Karpas-422 (cell line): ENCODE measurements around the gene LGALS13. TPM values are rescaled to one million over a fixed set of nuclear protein-coding genes. Genes with fewer than 3 reads are reported as not detected.
A peak's percentile ranks its signal among the peaks of the same experiment; 100 is the strongest.

Experiments
- DNase-seq: peaks from one replicate; pipeline ENCODE4 v3.0.0-alpha.2; 2015
- H2AFZ ChIP-seq: fragments of 200-600 bp; sonication (generic); 2 replicates; pipeline ENCODE4 v1.6.1; 2014; ENCODE audit warnings: antibody characterized with exemption, low read length, mixed read lengths
- H3K27ac ChIP-seq: fragments of 200-600 bp; sonication (generic); 2 replicates; pipeline ENCODE4 v1.5.1; 2014; ENCODE audit warnings: mild to moderate bottlenecking, low read length, moderate library complexity
- H3K27me3 ChIP-seq: fragments of 200-600 bp; sonication (generic); 2 replicates; pipeline ENCODE4 v1.6.1; 2014; ENCODE audit warnings: low read length, mixed read lengths
- H3K36me3 ChIP-seq: fragments of 200-600 bp; sonication (generic); 2 replicates; pipeline ENCODE4 v1.6.1; 2014; ENCODE audit warnings: low read length, mixed read lengths; ENCODE audit not compliant: insufficient read depth
- H3K4me1 ChIP-seq: fragments of 200-600 bp; sonication (generic); 2 replicates; pipeline ENCODE4 v1.6.1; 2014; ENCODE audit warnings: mild to moderate bottlenecking, low read length, mixed read lengths
- H3K4me2 ChIP-seq: fragments of 200-600 bp; sonication (generic); 2 replicates; pipeline ENCODE4 v1.6.1; 2014; ENCODE audit warnings: low read length, low read depth, mild to moderate bottlenecking; ENCODE audit not compliant: poor library complexity, severe bottlenecking
- H3K4me3 ChIP-seq: fragments of 200-600 bp; sonication (generic); 2 replicates; pipeline ENCODE4 v1.5.1; 2014; ENCODE audit warnings: mild to moderate bottlenecking, antibody characterized with exemption, low read length, mixed read lengths
- H3K79me2 ChIP-seq: fragments of 200-600 bp; sonication (generic); 2 replicates; pipeline ENCODE4 v1.6.1; 2014; ENCODE audit warnings: mild to moderate bottlenecking, low read length, mixed read lengths
- H3K9ac ChIP-seq: fragments of 200-600 bp; sonication (generic); 2 replicates; pipeline ENCODE4 v1.6.0; 2014; ENCODE audit warnings: low read length
- H3K9me2 ChIP-seq: fragments of 200-600 bp; sonication (generic), shearing (Covaris generic); replicated peaks from 2 replicates; pipeline ENCODE4 v1.6.0; 2014; ENCODE audit warnings: mild to moderate bottlenecking, low read length, moderate library complexity; ENCODE audit not compliant: insufficient read depth
- H3K9me3 ChIP-seq: fragments of 300-700, 200-600 bp; sonication (generic); 2 replicates; pipeline ENCODE4 v1.6.1; 2014; ENCODE audit warnings: low read length, mixed read lengths
- H4K20me1 ChIP-seq: fragments of 200-600 bp; sonication (generic); 2 replicates; pipeline ENCODE4 v1.6.1; 2014; ENCODE audit warnings: mild to moderate bottlenecking, antibody characterized with exemption, low read length, low read depth; ENCODE audit not compliant: insufficient read depth
- total RNA-seq: library from RNA; depleted of rRNA; stranded (reverse); fragments of >200 nt; shearing (Covaris generic); gene quantifications from 2 replicates; pipeline ENCODE4 v1.2.3, GENCODE V29; 2014; ENCODE audit warnings: low replicate concordance

LGALS13 gene
- total RNA-seq, 1 experiment from 2014 or later, result not detected

DNA sequence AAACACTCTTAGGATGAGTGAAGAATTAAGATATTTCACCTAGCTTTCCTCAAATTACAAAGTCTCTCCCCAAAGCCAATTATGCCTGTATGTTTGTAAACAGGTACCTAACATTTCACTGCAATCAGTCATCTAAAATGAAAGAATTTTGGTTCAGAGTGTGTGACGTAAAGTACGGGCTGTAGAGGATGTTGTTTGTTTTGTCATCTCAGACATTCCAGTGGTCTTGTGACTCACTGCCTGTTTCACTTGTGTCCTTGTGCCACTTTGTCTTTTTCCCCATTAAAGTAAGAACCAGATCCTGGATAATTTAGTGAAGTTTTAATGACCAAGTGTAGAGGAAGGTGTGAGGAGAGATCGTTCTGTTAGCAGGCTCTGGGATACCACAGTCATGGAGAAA, 33.7 kb upstream of the LGALS13 start:
- H2AFZ ChIP-seq, result no peak overlapping the region
- H3K4me3 ChIP-seq, result no peak overlapping the region

GRCh38 chr19:39582442-39582841, 19.9 kb upstream of the LGALS13 start:
- Histone ChIP-seq H3K9me2 (no peaks in the 10 kb centered on the region), H3K27ac (peak overlapping the region; percentile 80; the same call in 1 of the 2 replicates), H3K36me3 (no peaks in the 10 kb centered on the region; the same call in 1 of the 2 replicates), H4K20me1 (no peaks in the 10 kb centered on the region), H3K4me3 (peak overlapping the region; percentile 40), H3K79me2 (no peaks in the 10 kb centered on the region), H2AFZ (no peak overlapping the region), H3K27me3 (peaks cover 3% of the 10 kb centered on the region; the same call in 1 of the 2 replicates), H3K4me2 (peak overlapping the region; percentile 84), H3K9me3 (peaks cover 4% of the 10 kb centered on the region), H3K9ac (0 out of 2 replicates have a peak overlapping the region, but pooled peaks have one; percentile 51), H3K4me1 (peaks cover 56% of the 10 kb centered on the region)
- DNase-seq, result no peak

More for the DNA sequence above, 33.7 kb upstream of the LGALS13 start:
- Histone ChIP-seq H3K79me2 (no peaks in the 10 kb centered on the region), H3K9me3 (no peaks in the 10 kb centered on the region), H3K9ac (no peak overlapping the region), H3K9me2 (no peaks in the 10 kb centered on the region), H3K4me1 (no peaks in the 10 kb centered on the region), H3K27me3 (no peaks in the 10 kb centered on the region; the same call in 1 of the 2 replicates), H3K27ac (no peak overlapping the region), H3K4me2 (no peak overlapping the region), H3K36me3 (no peaks in the 10 kb centered on the region), H4K20me1 (no peaks in the 10 kb centered on the region)
- DNase-seq, result no peak

- H3K9me2 ChIP-seq, result no peaks in the 10 kb centered on the region
- H3K4me1 ChIP-seq, result peaks cover 62% of the 10 kb centered on the region
- DNase-seq, result peak; percentile 72
- peak overlapping the region; percentile 51 for H3K9ac ChIP-seq
- no peaks in the 10 kb centered on the region; the same call in 1 of the 2 replicates for H3K36me3 ChIP-seq
- H3K9me3 ChIP-seq, result peaks cover 4% of the 10 kb centered on the region
- no peaks in the 10 kb centered on the region for H3K79me2 ChIP-seq
- peak overlapping the region; percentile 40 for H3K4me3 ChIP-seq
- peaks cover 3% of the 10 kb centered on the region; the same call in 1 of the 2 replicates for H3K27me3 ChIP-seq
- peak overlapping the region; percentile 80 for H3K27ac ChIP-seq
- peak overlapping the region; percentile 84 for H3K4me2 ChIP-seq
- H4K20me1 ChIP-seq, result no peaks in the 10 kb centered on the region
- H2AFZ ChIP-seq, result peak overlapping the region; percentile 31; the same call in 1 of the 2 replicates
These were observed 19.3 kb upstream of the LGALS13 start for GRCh38 chr19:39582891-39583625.

- Histone ChIP-seq H2AFZ (no peak overlapping the region), H3K4me2 (peak overlapping the region; percentile 38), H3K36me3 (peaks cover 5% of the 10 kb centered on the region; the same call in 1 of the 2 replicates), H4K20me1 (no peaks in the 10 kb centered on the region), H3K27ac (no peak overlapping the region), H3K9me2 (no peaks in the 10 kb centered on the region), H3K9ac (no peak overlapping the region), H3K4me1 (peaks cover 74% of the 10 kb centered on the region), H3K9me3 (no peaks in the 10 kb centered on the region; the same call in 1 of the 2 replicates), H3K4me3 (no peak overlapping the region), H3K79me2 (no peaks in the 10 kb centered on the region), H3K27me3 (no peaks in the 10 kb centered on the region)
- DNase-seq, result no peak
These were observed 14.8 kb upstream of the LGALS13 start for GRCh38 chr19:39587496-39587895.

DNA sequence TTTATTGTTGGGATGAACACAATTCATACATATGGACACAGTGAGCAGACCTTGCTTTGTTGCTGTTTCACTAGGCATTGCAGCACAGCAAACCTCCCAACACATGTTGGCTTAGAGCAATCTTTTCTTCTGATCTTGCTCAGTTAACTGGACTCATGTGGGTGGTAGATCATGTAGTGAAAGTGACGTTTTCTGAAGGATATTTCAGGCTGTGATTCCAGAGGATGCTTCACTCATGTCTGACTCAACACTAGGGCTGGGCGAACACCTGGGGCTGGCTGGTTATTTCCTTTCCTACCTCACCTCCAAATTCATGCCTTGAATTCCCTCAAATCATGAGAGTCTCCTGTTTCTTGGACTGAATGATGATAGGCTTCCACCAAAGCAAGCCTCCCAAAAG, 14.3 kb upstream of the LGALS13 start:
- H3K4me2 ChIP-seq, result no peak overlapping the region
- no peaks in the 10 kb centered on the region for H4K20me1 ChIP-seq
- no peak overlapping the region for H3K9ac ChIP-seq
- H3K9me3 ChIP-seq, result no peaks in the 10 kb centered on the region; the same call in 1 of the 2 replicates
- no peak for DNase-seq
- H3K27ac ChIP-seq, result no peak overlapping the region
- no peaks in the 10 kb centered on the region for H3K79me2 ChIP-seq
- no peak overlapping the region for H3K4me3 ChIP-seq
- H2AFZ ChIP-seq, result no peak overlapping the region
- no peaks in the 10 kb centered on the region for H3K27me3 ChIP-seq
- peaks cover 5% of the 10 kb centered on the region; the same call in 1 of the 2 replicates for H3K36me3 ChIP-seq
- H3K4me1 ChIP-seq, result peaks cover 74% of the 10 kb centered on the region
- no peaks in the 10 kb centered on the region for H3K9me2 ChIP-seq

- Histone ChIP-seq H3K36me3 (peaks cover 5% of the 10 kb centered on the region; the same call in 1 of the 2 replicates), H3K4me1 (peaks cover 64% of the 10 kb centered on the region), H3K4me2 (no peak overlapping the region), H3K9me3 (no peaks in the 10 kb centered on the region; the same call in 1 of the 2 replicates), H4K20me1 (no peaks in the 10 kb centered on the region), H3K9ac (no peak overlapping the region), H3K4me3 (no peak overlapping the region), H3K27ac (no peak overlapping the region), H3K27me3 (no peaks in the 10 kb centered on the region), H3K9me2 (no peaks in the 10 kb centered on the region), H2AFZ (no peak overlapping the region), H3K79me2 (no peaks in the 10 kb centered on the region)
- peak; percentile 78 for DNase-seq
These were observed 12.1 kb upstream of the LGALS13 start for GRCh38 chr19:39590265-39590664.

DNA sequence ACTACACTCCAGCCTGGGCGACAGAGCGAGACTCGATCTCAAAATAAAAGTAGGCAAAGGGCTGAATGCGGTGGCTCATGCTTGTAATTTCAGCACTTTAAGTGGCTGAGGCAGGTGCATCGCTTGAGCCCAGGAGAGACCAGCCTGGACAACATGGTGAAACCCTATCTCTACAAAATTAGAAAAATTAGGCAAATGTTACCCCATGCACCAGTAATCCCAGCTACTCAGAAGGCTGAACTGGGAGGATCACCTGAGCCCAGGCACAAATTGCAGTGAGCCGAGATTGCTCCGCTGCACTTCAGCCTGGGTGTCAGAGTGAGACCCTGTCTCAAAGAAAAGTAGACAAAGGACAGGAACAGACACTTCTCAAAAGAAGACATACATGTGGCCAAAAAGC, 9.9 kb upstream of the LGALS13 start:
- peak overlapping the region; percentile 44; the same call in 1 of the 2 replicates for H3K9ac ChIP-seq
- H3K4me1 ChIP-seq, result peaks cover 54% of the 10 kb centered on the region
- H3K9me3 ChIP-seq, result no peaks in the 10 kb centered on the region; the same call in 1 of the 2 replicates
- no peak overlapping the region for H2AFZ ChIP-seq
- no peaks in the 10 kb centered on the region for H3K9me2 ChIP-seq
- no peaks in the 10 kb centered on the region for H4K20me1 ChIP-seq
- H3K79me2 ChIP-seq, result no peaks in the 10 kb centered on the region
- DNase-seq, result peak; percentile 95
- peaks cover 5% of the 10 kb centered on the region; the same call in 1 of the 2 replicates for H3K36me3 ChIP-seq
- peak overlapping the region; percentile 67 for H3K4me2 ChIP-seq
- H3K27me3 ChIP-seq, result no peaks in the 10 kb centered on the region
- peak overlapping the region; percentile 45; the same call in 1 of the 2 replicates for H3K4me3 ChIP-seq
- peak overlapping the region; percentile 97 for H3K27ac ChIP-seq

DNA sequence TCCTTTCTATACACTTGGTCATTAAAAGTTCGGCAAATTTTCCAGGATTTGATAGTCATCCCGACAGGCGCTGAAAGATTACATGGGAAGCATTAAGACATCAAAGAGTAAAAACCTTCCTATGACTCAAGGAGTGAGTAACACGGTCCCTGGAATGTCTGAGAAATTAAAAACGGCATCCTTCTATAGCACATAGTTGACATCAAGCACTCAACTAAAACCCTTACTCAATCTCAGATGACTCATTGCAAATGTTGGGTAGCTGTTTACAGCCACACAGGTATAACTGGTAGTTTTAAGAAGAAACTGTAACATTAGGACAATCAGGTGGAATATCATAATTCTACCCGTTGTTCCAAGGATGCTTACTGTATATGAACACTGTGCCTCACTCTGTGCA, 6.4 kb upstream of the LGALS13 start:
- no peak overlapping the region for H2AFZ ChIP-seq
- DNase-seq, result no peak
- no peaks in the 10 kb centered on the region for H3K36me3 ChIP-seq
- no peaks in the 10 kb centered on the region for H3K9me2 ChIP-seq
- peaks cover 36% of the 10 kb centered on the region for H3K4me1 ChIP-seq
- no peak overlapping the region for H3K9ac ChIP-seq
- H3K4me2 ChIP-seq, result no peak overlapping the region
- no peaks in the 10 kb centered on the region for H3K79me2 ChIP-seq
- H3K4me3 ChIP-seq, result no peak overlapping the region
- H3K9me3 ChIP-seq, result no peaks in the 10 kb centered on the region
- no peaks in the 10 kb centered on the region for H4K20me1 ChIP-seq
- H3K27ac ChIP-seq, result no peak overlapping the region
- H3K27me3 ChIP-seq, result 0 out of 2 replicates have a peak, but pooled peaks cover 2% of the 10 kb centered on the region
